ENCODE data around the gene EVA1B. TPM values are rescaled to one million over a fixed set of nuclear protein-coding genes. Genes with fewer than 3 reads are reported as not detected.

EVA1B gene
- total RNA-seq, 1 experiment from 2014 or later = 25.1 TPM

DNA sequence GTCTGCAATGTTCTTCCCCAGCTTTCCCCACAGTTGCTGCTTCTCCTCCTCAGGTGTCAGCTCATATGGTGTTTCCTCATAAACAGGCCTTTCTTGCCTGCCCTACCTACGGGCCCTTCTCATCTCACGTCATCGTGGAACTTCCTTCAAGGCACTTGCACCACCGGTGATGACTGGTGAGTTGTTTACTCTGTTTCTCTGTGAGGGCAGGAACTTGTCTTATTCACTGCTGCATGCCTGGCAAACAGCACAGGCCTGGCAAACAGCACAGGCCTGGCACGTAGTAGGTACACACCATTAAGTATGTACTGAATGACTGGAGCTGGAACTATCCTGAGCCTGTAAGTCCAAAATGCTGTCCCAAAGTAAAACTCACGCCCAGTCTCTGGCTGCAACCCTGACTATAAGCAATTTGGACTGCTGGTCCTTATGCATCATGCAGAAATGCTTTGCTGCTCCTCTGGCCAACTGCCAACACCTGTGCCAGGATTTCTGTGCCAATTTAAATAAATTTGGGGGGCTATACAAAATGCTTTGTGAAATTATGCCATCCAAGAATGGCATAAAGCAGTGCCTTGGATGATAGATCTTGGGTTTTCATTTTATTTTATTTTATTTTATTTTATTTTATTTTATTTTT lies 36.6 kb upstream of the EVA1B start:
- Histone ChIP-seq H3K4me3 (replicated peaks in 1 of 2; ENCODE audit: low read depth in 1 of 2, low read length in 2 of 2) (no peak overlapping the region), H3K9ac (ENCODE audit: low read length) (no peak overlapping the region), H3K27me3 (ENCODE audit: insufficient read depth, low read length) (no peaks in the 10 kb centered on the region), H2AFZ (ENCODE audit: low read depth, low read length, poor library complexity, severe bottlenecking) (no peak overlapping the region), H3K4me2 (ENCODE audit: low read length) (no peak overlapping the region), H3K79me2 (ENCODE audit: insufficient read depth, low read length) (peaks cover under 1% of the 10 kb centered on the region; the same call in 1 of the 2 replicates), H4K20me1 (ENCODE audit: insufficient read depth) (no peaks in the 10 kb centered on the region), H3K36me3 (ENCODE audit: control insufficient read depth in 1 of 2, insufficient read depth in 2 of 2, low read length in 2 of 2) (peaks cover 11 to 14% of the 10 kb centered on the region in 2 experiments; a peak in 3 of 4 replicates), H3K27ac (ENCODE audit: low read depth, low read length) (no peak overlapping the region), H3K9me2 (ENCODE audit: insufficient read depth) (no peaks in the 10 kb centered on the region), H3K4me1 (ENCODE audit: control insufficient read depth in 1 of 2, insufficient read depth in 2 of 2, low read length in 2 of 2) (peaks cover 0 to 4% of the 10 kb centered on the region in 2 experiments; a peak in 1 of 4 replicates), H3K9me3 (ENCODE audit: control insufficient read depth in 1 of 2, insufficient read depth in 1 of 2, low read depth in 1 of 2, low read length in 2 of 2) (no peaks in the 10 kb centered on the region)
- ATAC-seq (no peak), DNase-seq (ENCODE audit: low read depth, low spot score) (no peak)
- RAD21 ChIA-PET (ENCODE audit: low non-redundant PET in 1 of 2, low total read pairs in 2 of 2, uncharacterized antibody in 2 of 2, unreplicated experiment in 2 of 2) = no interaction called here
- POLR2A ChIA-PET = no interaction called here
- intact Hi-C loops (cut with micrococcal nuclease) = no loop called here
- CTCF ChIA-PET = no interaction called here
- no peak for TF ChIP-seq RAD21 (IDR thresholded peaks at IDR 0.05; ENCODE audit: low read depth)
- no peak for TF ChIP-seq EZH2phosphoT487 (IDR thresholded peaks at IDR 0.05; ENCODE audit: borderline replicate concordance)
- TF ChIP-seq JUND (IDR thresholded peaks at IDR 0.05) = no peak
- TF ChIP-seq SP1 (IDR thresholded peaks at IDR 0.05; ENCODE audit: low read depth) = no peak
- no peak for TF ChIP-seq ELF1 (IDR thresholded peaks at IDR 0.05; ENCODE audit: borderline replicate concordance, low read depth)
- no peak for TF ChIP-seq SRF (IDR thresholded peaks at IDR 0.05; ENCODE audit: low read depth)
- BruUV-seq (replicated peaks) = TSS peak; percentile 9

DNA sequence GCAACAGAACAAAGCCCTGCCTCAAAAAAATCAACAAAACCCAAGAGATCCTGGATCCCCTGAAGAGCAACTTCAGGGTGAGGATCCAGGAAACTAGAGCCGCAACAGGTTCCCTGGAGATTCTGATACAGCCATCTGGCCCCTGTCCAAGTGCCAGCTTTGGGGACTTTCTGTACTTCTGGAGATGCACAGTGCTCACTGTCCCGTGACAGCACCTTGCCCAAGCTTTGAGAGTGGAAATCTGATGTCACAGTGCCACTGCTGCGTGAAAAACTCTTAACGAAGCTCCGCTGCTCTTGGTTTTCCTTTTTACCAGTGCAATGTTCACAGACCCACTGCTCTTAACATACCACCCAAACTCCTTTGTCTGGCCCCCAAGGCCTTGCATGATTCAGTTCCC lies 35.9 kb upstream of the EVA1B start:
- Histone ChIP-seq H3K4me1 (ENCODE audit: control insufficient read depth in 1 of 2, insufficient read depth in 2 of 2, low read length in 2 of 2) (peaks cover 0 to 4% of the 10 kb centered on the region in 2 experiments; a peak in 1 of 4 replicates), H3K27me3 (ENCODE audit: insufficient read depth, low read length) (no peaks in the 10 kb centered on the region), H3K9me3 (ENCODE audit: control insufficient read depth in 1 of 2, insufficient read depth in 1 of 2, low read depth in 1 of 2, low read length in 2 of 2) (no peaks in the 10 kb centered on the region), H3K9me2 (ENCODE audit: insufficient read depth) (no peaks in the 10 kb centered on the region), H4K20me1 (ENCODE audit: insufficient read depth) (no peaks in the 10 kb centered on the region), H3K36me3 (ENCODE audit: control insufficient read depth in 1 of 2, insufficient read depth in 2 of 2, low read length in 2 of 2) (peaks cover 15 to 18% of the 10 kb centered on the region in 2 experiments), H3K9ac (ENCODE audit: low read length) (no peak overlapping the region), H3K79me2 (ENCODE audit: insufficient read depth, low read length) (no peaks in the 10 kb centered on the region), H2AFZ (ENCODE audit: low read depth, low read length, poor library complexity, severe bottlenecking) (no peak overlapping the region), H3K27ac (ENCODE audit: low read depth, low read length) (no peak overlapping the region), H3K4me3 (replicated peaks in 1 of 2; ENCODE audit: low read depth in 1 of 2, low read length in 2 of 2) (no peak overlapping the region), H3K4me2 (ENCODE audit: low read length) (no peak overlapping the region)
- TF ChIP-seq JUND (IDR thresholded peaks at IDR 0.05) (no peak), EZH2phosphoT487 (IDR thresholded peaks at IDR 0.05; ENCODE audit: borderline replicate concordance) (no peak), POLR2AphosphoS5 (IDR thresholded peaks at IDR 0.05; ENCODE audit: low read depth, low read length) (no peak)
- RAD21 ChIA-PET (ENCODE audit: low non-redundant PET in 1 of 2, low total read pairs in 2 of 2, uncharacterized antibody in 2 of 2, unreplicated experiment in 2 of 2) = no interaction called here
- intact Hi-C loops (cut with micrococcal nuclease) = no loop called here
- DNase-seq (ENCODE audit: low read depth, low spot score) = no peak
- POLR2A ChIA-PET = no interaction called here
- CTCF ChIA-PET = no interaction called here
- no TSS peak for BruUV-seq (replicated peaks)
- no peak for ATAC-seq
